MG63 (cell line): ENCODE measurements around the gene PRKCB. TPM values are rescaled to one million over a fixed set of nuclear protein-coding genes. Genes with fewer than 3 reads are reported as not detected.

Experiments used
- DNase-seq: peaks from one replicate; pipeline ENCODE4 v3.0.0-alpha.2; 2020
- H3K27me3 ChIP-seq: fragments of 250-450 bp; sonication (Bioruptor Pico); 2 replicates; pipeline ENCODE4 v1.5.1; 2020; ENCODE audit warnings: mild to moderate bottlenecking, moderate library complexity
- H3K36me3 ChIP-seq: fragments of 250-450 bp; sonication (Bioruptor Pico); 2 replicates; pipeline ENCODE4 v1.5.1; 2020; ENCODE audit warnings: mild to moderate bottlenecking, moderate library complexity
- H3K4me3 ChIP-seq: fragments of 250-450 bp; sonication (Bioruptor Pico); 2 replicates; pipeline ENCODE4 v1.5.1; 2020; ENCODE audit warnings: mild to moderate bottlenecking, moderate library complexity
- H3K9me3 ChIP-seq: fragments of 250-450 bp; sonication (Bioruptor Pico); 2 replicates; pipeline ENCODE4 v1.5.1; 2020; ENCODE audit warnings: mild to moderate bottlenecking, moderate library complexity
- total RNA-seq: library from RNA; depleted of rRNA; stranded (reverse); fragments of >200 nt; shearing (Covaris generic); gene quantifications from 2 replicates; pipeline ENCODE4 v1.2.3, GENCODE V29; 2014; ENCODE audit warnings: low replicate concordance

Gene PRKCB
- total RNA-seq, 1 experiment from 2014 or later, result not detected

GRCh38 chr16:24114876-24115275 lies 279.1 kb downstream of the PRKCB start:
- Histone ChIP-seq H3K36me3 (no peaks in the 10 kb centered on the region), H3K9me3 (no peaks in the 10 kb centered on the region), H3K27me3 (peaks cover 18% of the 10 kb centered on the region), H3K4me3 (no peak overlapping the region)
- DNase-seq, result no peak

DNA sequence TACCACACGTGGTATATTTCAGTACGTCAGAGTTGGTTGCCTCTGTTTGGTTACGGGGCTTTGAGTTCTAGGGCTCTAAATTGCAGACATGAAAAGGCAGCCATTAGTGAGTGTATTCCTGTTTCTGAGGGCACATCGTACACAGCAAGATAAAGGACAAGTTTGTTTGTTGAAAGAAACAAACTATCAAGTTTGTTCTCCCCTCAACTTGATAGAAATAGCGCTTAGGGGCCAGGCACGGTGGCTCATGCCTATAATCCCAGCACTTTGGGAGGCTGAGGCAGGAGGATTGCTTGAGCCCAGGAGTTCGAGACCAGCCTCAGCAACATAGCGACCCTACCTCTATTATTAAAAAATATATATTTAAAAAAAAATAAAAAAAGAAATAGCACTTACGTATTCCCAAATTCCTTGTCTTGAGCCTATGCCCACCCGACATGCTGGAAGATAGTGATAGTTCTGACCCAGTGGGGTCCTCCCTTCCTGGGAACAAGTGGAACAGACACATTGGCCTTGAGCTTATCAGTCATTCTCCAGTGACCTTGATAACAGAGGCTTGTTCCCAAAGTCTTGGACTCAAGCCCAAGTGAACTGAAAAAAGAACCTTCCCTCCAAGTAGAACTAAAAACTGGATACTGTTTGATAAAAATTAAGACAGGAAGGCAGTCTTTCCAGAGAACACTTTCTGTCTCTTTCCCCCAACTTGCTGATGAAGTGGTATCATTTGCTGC lies 280.4 kb downstream of the PRKCB start:
- DNase-seq, result no peak
- H3K9me3 ChIP-seq, result no peaks in the 10 kb centered on the region
- no peak overlapping the region for H3K4me3 ChIP-seq
- no peaks in the 10 kb centered on the region for H3K36me3 ChIP-seq
- H3K27me3 ChIP-seq, result peaks cover 19% of the 10 kb centered on the region

DNA sequence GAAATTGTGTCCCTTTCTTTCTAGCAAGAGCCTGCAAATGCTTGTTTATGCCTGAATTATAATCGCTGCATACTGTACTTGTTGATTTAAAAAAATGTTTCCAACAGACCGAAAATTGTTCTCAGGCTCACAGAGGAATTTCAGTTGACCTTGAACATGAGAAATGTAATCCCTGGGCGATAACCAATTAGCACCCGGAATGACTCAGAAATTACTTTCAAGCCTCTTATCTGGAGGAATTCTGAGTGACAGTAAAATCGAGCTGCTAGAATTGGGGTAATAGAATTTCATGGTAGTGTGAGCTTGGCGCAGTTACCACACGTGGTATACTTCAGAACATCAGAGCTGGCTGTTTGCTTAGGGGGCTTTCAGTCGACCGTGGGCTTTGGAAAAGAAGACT lies 281.2 kb downstream of the PRKCB start:
- Histone ChIP-seq H3K4me3 (no peak overlapping the region), H3K27me3 (peaks cover 19% of the 10 kb centered on the region), H3K9me3 (no peaks in the 10 kb centered on the region), H3K36me3 (no peaks in the 10 kb centered on the region)
- DNase-seq, result no peak

DNA sequence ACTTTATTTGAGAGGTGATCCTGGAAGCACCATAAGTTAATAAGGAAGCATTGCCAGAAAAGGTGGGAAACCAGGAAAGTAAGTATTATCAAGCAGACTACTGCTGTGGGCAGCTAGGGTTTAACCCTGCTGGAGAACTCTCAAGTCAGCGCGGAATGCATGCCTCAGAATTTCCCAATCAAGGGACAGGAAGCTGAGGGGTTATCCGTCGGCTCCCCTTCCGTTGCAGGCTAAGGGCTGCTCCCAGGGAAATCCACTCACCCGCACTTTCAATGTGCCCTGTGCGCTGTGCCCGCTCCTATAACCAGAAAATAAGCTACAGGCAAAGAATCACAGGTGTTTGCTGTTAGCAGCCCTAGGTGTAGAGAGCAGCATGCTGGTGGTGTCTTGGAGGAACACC lies 281.9 kb downstream of the PRKCB start:
- DNase-seq, result no peak
- H3K9me3 ChIP-seq, result no peaks in the 10 kb centered on the region
- H3K4me3 ChIP-seq, result no peak overlapping the region
- H3K27me3 ChIP-seq, result peaks cover 19% of the 10 kb centered on the region
- no peaks in the 10 kb centered on the region for H3K36me3 ChIP-seq

DNA sequence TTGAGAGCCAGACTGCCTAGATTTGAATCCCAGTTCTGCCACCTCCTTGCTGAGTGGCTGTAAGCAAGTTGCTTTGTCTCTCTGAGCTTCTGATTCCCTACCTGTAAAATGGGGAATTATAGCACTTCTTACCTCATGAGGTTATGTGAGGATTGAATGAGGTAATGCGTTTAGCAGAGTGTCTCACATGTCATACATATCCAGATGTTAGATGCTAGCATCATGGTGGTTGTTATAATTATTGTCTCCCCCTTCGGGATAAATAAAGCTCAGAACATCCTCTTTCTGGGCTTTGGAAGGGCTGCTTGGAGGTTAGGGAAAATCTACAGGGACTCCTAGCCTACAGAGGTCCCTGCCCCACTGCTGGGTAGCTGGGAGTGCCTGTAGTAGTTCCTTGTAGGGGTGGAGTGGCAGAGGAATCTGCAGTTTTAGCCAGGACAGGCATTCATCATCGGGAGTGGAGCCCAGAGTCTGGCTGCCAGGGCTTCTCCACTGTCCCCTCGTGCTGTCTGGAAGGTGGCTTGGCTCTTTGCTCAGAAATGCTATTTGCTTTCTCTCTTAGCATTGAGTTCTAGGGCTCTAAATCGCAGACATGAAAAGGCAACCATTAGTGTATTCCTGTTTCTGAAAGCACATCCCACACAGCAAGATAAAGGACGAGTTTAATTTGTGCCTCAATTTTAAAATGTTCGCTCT lies 282.5 kb downstream of the PRKCB start:
- Histone ChIP-seq H3K36me3 (no peaks in the 10 kb centered on the region), H3K9me3 (no peaks in the 10 kb centered on the region), H3K27me3 (peaks cover 19% of the 10 kb centered on the region), H3K4me3 (no peak overlapping the region)
- DNase-seq, result no peak

- no peak for DNase-seq
- no peaks in the 10 kb centered on the region for H3K36me3 ChIP-seq
- no peak overlapping the region for H3K4me3 ChIP-seq
- H3K9me3 ChIP-seq, result no peaks in the 10 kb centered on the region
- H3K27me3 ChIP-seq, result peaks cover 21% of the 10 kb centered on the region
These were observed 284.0 kb downstream of the PRKCB start for GRCh38 chr16:24119807-24120206.

- Histone ChIP-seq H3K4me3 (no peak overlapping the region), H3K27me3 (peaks cover 11% of the 10 kb centered on the region), H3K9me3 (no peaks in the 10 kb centered on the region), H3K36me3 (no peaks in the 10 kb centered on the region)
- no peak for DNase-seq
These were observed 287.5 kb downstream of the PRKCB start for GRCh38 chr16:24123275-24123674.

- no peak for DNase-seq
- Histone ChIP-seq H3K36me3 (no peaks in the 10 kb centered on the region), H3K4me3 (no peak overlapping the region), H3K27me3 (peaks cover 7% of the 10 kb centered on the region), H3K9me3 (no peaks in the 10 kb centered on the region)
These were observed 288.5 kb downstream of the PRKCB start for GRCh38 chr16:24124291-24124690.

DNA sequence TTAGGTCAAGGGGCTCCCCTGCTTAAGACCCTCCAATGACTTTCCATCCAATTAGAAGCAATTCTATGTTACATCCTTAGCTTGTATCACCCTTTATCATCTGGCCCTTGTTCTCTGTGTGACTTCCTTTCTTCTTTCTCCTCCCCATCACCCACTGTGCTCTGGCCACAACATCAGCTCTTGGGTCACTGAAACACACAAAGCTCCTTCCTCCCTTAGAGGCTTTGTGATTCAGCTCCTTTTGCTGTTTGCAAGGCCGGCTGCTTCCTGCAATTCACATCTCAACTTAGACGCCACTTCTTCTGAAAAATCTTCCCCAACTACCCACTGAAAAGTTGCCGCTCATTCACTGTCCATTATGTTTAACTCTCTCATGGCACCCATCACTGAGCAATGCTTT lies 289.4 kb downstream of the PRKCB start:
- Histone ChIP-seq H3K9me3 (no peaks in the 10 kb centered on the region), H3K36me3 (no peaks in the 10 kb centered on the region), H3K4me3 (no peak overlapping the region), H3K27me3 (peaks cover 2% of the 10 kb centered on the region)
- DNase-seq, result no peak

DNA sequence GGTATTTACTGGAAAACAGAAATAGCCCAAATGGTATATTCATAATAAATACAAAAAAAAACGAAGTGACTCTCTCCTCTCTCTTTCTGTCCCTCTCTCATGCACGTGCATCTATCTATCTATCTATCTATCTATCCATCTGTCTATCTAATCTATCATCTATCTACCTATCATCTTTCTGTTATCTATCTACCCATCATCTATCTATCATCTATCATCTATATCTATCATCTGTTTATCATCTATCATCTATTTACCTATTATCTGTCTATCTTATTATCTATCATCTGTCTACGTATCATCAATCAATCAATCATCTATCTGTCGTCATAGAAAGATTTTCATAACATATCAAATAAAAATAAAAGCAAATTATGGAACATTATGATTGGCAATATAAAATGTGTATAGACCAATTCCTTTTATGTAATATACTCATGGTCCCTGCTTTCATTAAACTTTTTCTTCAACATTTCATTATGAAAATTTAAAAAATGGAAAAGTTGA lies 293.7 kb downstream of the PRKCB start:
- no peak for DNase-seq
- Histone ChIP-seq H3K27me3 (no peaks in the 10 kb centered on the region; the same call in 1 of the 2 replicates), H3K36me3 (no peaks in the 10 kb centered on the region), H3K9me3 (no peaks in the 10 kb centered on the region), H3K4me3 (no peak overlapping the region)

DNA sequence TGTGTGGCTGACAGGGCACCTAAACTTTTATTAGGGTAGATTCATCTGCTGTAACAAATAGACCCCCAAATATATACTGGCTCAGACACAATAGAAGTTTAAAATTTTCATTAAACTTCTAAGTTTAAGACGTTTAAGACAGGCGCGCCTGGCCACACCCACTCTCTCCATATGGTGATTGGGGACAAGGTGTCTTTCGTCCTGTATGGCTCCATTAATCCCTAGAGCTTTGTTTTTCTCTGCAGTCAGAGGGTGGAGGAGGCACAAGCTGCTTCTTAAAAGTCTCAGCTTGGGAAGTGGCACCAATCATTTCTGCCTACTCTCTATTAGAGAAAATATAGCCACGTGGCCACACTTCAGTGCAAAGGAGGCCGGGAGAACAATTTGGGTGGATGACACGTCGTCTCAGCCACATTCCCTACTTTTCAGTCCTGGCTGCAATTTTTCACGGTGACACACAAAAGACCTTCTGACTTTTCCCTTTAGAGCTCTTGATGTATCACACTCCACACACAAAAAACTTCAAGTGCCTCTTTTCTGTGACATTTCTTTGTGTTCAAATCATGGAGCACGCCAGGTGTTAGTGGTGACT lies 294.8 kb downstream of the PRKCB start:
- no peaks in the 10 kb centered on the region; the same call in 1 of the 2 replicates for H3K27me3 ChIP-seq
- no peak for DNase-seq
- H3K4me3 ChIP-seq, result no peak overlapping the region
- no peaks in the 10 kb centered on the region for H3K36me3 ChIP-seq
- no peaks in the 10 kb centered on the region for H3K9me3 ChIP-seq

GRCh38 chr16:24131294-24131693 lies 295.5 kb downstream of the PRKCB start:
- no peaks in the 10 kb centered on the region for H3K9me3 ChIP-seq
- H3K4me3 ChIP-seq, result no peak overlapping the region
- H3K27me3 ChIP-seq, result no peaks in the 10 kb centered on the region; the same call in 1 of the 2 replicates
- H3K36me3 ChIP-seq, result no peaks in the 10 kb centered on the region
- no peak for DNase-seq

- H3K27me3 ChIP-seq, result no peaks in the 10 kb centered on the region; the same call in 1 of the 2 replicates
- H3K9me3 ChIP-seq, result no peaks in the 10 kb centered on the region
- H3K36me3 ChIP-seq, result no peaks in the 10 kb centered on the region
- no peak overlapping the region for H3K4me3 ChIP-seq
- DNase-seq, result no peak
These were observed 296.4 kb downstream of the PRKCB start for GRCh38 chr16:24132048-24132796.

GRCh38 chr16:24132797-24133155 lies 297.0 kb downstream of the PRKCB start:
- Histone ChIP-seq H3K4me3 (no peak overlapping the region), H3K27me3 (peaks cover 3% of the 10 kb centered on the region; the same call in 1 of the 2 replicates), H3K9me3 (no peaks in the 10 kb centered on the region), H3K36me3 (no peaks in the 10 kb centered on the region)
- DNase-seq, result no peak

DNA sequence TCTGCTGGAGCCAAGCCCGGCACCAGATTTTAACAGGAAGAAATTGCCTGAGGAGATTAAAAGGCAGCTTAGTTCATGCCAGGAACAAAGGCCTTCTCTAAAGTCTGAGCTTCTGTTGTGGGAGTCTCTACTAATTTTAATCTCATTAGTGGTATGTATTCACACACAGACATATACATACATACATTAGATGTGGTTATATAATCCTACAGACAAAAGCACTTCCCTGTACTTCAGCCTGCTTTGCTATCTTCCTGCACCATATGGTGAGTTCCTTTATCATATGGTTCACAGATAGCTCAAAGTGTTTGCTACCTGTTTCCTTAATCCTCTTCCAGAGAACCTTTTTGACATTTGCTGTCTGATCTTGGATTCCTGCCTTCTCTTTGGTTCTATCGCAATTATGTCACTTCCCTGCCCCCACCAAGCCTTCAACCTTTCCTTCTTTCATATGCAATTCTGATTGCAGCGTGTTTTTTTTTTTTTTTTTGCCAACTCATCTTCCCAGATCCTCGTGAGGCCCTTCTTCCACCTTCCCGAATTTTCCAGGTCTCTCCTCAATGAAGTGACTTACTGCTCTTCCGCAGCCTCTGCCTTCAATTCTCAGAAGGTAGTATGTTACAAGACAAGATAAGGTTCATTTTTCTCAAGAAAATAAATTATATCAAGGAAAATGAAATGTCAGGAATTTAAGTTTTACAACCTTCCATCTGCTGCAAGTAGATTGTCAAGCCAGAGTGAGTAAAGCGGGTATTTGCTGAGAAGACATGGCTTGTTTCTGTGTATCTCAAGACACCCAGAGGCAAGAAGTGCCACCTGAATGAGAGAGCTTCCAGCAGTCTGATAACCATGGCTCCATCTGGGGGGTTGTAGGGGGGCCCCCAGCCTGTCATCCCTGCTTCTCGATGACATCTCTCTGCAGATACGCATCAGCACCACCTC lies 300.1 kb downstream of the PRKCB start:
- H3K36me3 ChIP-seq, result no peaks in the 10 kb centered on the region

GRCh38 chr16:24138024-24138423 lies 302.2 kb downstream of the PRKCB start:
- no peak overlapping the region for H3K4me3 ChIP-seq
- DNase-seq, result no peak
- H3K9me3 ChIP-seq, result no peaks in the 10 kb centered on the region
- no peaks in the 10 kb centered on the region for H3K36me3 ChIP-seq
- peaks cover 6% of the 10 kb centered on the region; the same call in 1 of the 2 replicates for H3K27me3 ChIP-seq

More for the DNA sequence above, 300.1 kb downstream of the PRKCB start:
- Histone ChIP-seq H3K9me3 (no peaks in the 10 kb centered on the region), H3K27me3 (peaks cover 6% of the 10 kb centered on the region; the same call in 1 of the 2 replicates), H3K4me3 (no peak overlapping the region)
- DNase-seq, result no peak
